Measurements from ENCODE around the gene RPS6KA1. TPM values are rescaled to one million over a fixed set of nuclear protein-coding genes. Genes with fewer than 3 reads are reported as not detected.
"Not testable (repeated sequence)": the region's sequence is repeated elsewhere in the genome, so short reads cannot be mapped to it uniquely, and the experiment has no call there.

The RPS6KA1 gene
- total RNA-seq, 4 donors from 2014 or later, result 3.5 to 8.5 (median 6.2) TPM

DNA sequence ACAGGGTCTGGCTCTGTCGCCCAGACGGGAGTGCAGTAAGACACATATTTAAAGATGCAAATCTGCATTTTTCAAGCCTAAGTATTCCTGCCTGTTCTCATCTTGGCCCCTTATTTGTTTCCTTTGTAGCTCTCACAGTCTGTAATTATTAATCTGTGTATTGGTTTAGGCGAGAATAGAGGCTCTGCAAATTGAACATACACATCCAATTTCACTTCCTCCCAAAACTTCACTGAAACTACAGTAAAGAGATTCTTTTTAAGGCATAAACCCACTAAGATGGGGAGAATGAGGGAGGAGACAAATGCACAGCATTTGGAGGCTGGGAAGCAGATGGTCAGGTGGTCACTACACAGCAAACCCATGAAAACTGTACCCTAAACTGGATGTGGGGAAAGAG is 36.3 kb upstream of the RPS6KA1 start:
- TF ChIP-seq POLR2AphosphoS5 (IDR thresholded peaks at IDR 0.05) (no peak), EP300 (IDR thresholded peaks at IDR 0.05) (no peak), POLR2A (IDR thresholded peaks at IDR 0.05) (no peak)
- TF ChIP-seq, protein P1, sequence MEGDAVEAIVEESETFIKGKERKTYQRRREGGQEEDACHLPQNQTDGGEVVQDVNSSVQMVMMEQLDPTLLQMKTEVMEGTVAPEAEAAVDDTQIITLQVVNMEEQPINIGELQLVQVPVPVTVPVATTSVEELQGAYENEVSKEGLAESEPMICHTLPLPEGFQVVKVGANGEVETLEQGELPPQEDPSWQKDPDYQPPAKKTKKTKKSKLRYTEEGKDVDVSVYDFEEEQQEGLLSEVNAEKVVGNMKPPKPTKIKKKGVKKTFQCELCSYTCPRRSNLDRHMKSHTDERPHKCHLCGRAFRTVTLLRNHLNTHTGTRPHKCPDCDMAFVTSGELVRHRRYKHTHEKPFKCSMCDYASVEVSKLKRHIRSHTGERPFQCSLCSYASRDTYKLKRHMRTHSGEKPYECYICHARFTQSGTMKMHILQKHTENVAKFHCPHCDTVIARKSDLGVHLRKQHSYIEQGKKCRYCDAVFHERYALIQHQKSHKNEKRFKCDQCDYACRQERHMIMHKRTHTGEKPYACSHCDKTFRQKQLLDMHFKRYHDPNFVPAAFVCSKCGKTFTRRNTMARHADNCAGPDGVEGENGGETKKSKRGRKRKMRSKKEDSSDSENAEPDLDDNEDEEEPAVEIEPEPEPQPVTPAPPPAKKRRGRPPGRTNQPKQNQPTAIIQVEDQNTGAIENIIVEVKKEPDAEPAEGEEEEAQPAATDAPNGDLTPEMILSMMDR (IDR thresholded peaks at IDR 0.05), result no peak
- Histone ChIP-seq H3K9me3 (no peaks in the 10 kb centered on the region), H3K4me1 (no peaks in the 10 kb centered on the region), H3K36me3 (no peaks in the 10 kb centered on the region), H3K27me3 (no peaks in the 10 kb centered on the region), H3K27ac (no peak overlapping the region), H3K4me3 (no peak overlapping the region)
- ATAC-seq, result no peak
- 62 to 64% methylated on average over 2 to 3 of the region's 3 CpGs for whole genome bisulfite sequencing, 2 donors (ENCODE audit: low coverage in 1 of 2)

DNA sequence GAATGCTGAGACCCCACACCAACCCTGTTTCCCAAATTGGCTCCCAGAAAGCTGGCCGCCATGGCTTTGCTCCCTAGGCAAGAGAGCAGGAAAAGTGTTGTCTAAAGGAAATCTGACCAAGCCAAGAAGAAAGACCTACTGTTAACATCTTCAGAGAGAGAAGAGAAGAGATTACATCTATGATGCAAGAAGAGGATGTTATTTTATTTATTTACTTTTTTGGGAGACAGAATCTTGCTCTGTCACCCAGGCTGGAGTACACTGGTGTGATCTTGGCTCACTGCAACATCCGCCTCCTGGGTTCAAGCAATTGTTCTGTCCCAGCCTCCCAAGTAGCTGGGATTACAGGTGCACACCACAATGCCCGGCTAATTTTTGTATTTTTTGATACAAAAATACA is 35.6 kb upstream of the RPS6KA1 start:
- Histone ChIP-seq H3K9me3 (no peaks in the 10 kb centered on the region), H3K36me3 (no peaks in the 10 kb centered on the region), H3K4me1 (no peaks in the 10 kb centered on the region), H3K27ac (no peak overlapping the region), H3K27me3 (no peaks in the 10 kb centered on the region), H3K4me3 (no peak overlapping the region)
- ATAC-seq, result no peak
- TF ChIP-seq POLR2AphosphoS5 (IDR thresholded peaks at IDR 0.05) (no peak), EP300 (IDR thresholded peaks at IDR 0.05) (no peak), POLR2A (IDR thresholded peaks at IDR 0.05) (no peak)
- TF ChIP-seq, protein P1 (IDR thresholded peaks at IDR 0.05), result no peak
- 86% methylated on average over 3 of the region's 3 CpGs; no CpG with 5 or more reads in 1 of the 2 donors for WGBS, 2 donors (ENCODE audit: low coverage in 1 of 2)

DNA sequence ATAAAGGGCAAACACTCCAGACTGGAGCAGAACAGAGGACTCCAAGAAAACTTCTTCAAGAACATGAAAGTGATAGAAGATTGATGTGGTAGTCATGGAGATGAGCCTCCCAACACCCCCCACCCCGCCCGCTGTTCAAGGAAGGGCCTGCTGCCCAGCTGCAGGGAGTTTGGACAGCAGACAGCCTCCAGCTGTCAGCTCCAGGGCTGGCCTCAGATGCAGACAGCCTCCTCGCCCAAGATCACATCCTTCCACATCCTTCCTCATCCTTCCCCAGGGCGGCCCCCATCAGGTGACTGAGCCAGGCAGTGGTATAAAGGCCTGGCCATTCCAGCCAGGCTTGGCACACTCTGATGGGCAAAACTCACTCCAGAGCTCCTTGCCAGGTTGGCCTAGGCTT is 32.7 kb upstream of the RPS6KA1 start:
- no peaks in the 10 kb centered on the region for H3K27me3 ChIP-seq
- WGBS, 2 donors (ENCODE audit: low coverage in 1 of 2), result 10 to 28% methylated on average over 2 to 4 of the region's 4 CpGs
- H3K36me3 ChIP-seq, result no peaks in the 10 kb centered on the region
- H3K9me3 ChIP-seq, result no peaks in the 10 kb centered on the region
- H3K27ac ChIP-seq, result no peak overlapping the region
- TF ChIP-seq EP300 (IDR thresholded peaks at IDR 0.05) (no peak), POLR2AphosphoS5 (IDR thresholded peaks at IDR 0.05) (no peak), POLR2A (IDR thresholded peaks at IDR 0.05) (no peak)
- TF ChIP-seq, protein P1 (IDR thresholded peaks at IDR 0.05), result no peak
- no peak for ATAC-seq
- peaks cover 0 to 23% (median 7%) of the 10 kb centered on the region in 3 donors for H3K4me1 ChIP-seq
- H3K4me3 ChIP-seq, result no peak overlapping the region

DNA sequence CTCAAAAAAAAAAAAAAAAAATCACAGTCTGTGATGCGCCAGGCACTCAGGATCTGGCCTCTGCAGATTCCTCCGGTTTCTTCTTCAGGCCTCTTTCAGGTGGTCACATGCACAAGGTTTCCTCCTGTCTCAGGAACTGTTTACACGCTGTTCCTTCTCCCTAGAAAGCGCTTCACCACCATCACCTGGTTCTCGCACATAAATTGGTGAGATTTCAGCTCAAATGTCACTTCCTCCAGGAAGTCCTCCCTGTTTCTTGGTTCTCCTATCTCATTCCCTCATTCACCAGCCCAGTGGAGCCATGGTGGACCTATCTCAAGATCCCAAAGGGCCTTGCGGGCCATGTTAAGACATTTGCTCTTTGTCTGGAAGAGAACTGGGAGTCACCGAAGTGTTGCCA is 30.7 kb upstream of the RPS6KA1 start:
- Histone ChIP-seq H3K9me3 (no peaks in the 10 kb centered on the region), H3K36me3 (no peaks in the 10 kb centered on the region), H3K4me3 (no peak overlapping the region), H3K4me1 (peaks cover 0 to 24% (median 7%) of the 10 kb centered on the region in 3 donors), H3K27ac (no peak overlapping the region), H3K27me3 (no peaks in the 10 kb centered on the region)
- WGBS, 2 donors (ENCODE audit: low coverage in 1 of 2), result 86 to 98% methylated on average over 5 to 6 of the region's 7 CpGs
- ATAC-seq, result no peak
- no peak for TF ChIP-seq POLR2A (IDR thresholded peaks at IDR 0.05)
- TF ChIP-seq, protein P1 (IDR thresholded peaks at IDR 0.05), result no peak
- TF ChIP-seq POLR2AphosphoS5 (IDR thresholded peaks at IDR 0.05), result no peak
- no peak for TF ChIP-seq EP300 (IDR thresholded peaks at IDR 0.05)

DNA sequence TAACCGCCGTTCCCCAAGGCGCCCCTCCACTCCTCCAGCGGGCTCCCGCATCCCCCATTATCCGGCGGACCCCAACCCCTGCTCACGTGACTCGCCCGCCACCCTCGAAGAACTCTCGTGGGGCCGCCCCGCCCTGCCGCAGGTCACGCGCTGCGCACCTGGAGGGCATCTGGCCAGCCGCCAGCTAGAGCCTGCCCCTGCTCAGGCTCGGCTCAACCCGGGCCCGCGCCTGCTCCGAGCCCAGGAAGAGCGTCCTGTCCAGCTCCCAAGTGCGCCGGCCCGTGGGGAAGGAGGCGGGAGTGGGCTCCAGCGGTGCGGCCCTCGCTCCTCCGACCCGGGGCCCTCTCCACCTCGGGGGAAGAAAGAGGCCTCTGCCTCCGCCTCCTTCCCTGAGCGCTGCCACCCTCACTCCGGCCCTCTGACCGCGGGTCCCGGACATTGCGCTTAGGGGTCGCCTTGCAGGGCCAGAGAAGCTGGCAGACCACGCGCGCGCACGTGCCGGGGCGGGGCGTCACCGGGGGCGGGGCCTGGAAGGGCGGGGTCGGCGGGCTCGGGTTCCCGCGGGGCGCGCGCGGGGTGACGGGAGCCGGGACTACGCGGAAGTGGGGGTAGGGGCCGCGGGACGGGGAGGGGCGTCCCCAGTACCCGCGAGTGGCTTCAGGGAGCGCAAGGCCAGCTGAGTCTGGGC is 28.9 kb upstream of the RPS6KA1 start:
- Histone ChIP-seq H3K36me3 (no peaks in the 10 kb centered on the region), H3K4me3 (peak overlapping the region; percentile 54 to 79), H3K27ac (peak overlapping the region; percentile 19 to 92 (median 91)), H3K4me1 (peaks cover 0 to 24% (median 7%) of the 10 kb centered on the region in 3 donors), H3K27me3 (no peaks in the 10 kb centered on the region), H3K9me3 (no peaks in the 10 kb centered on the region)
- no peak for TF ChIP-seq EP300 (IDR thresholded peaks at IDR 0.05)
- peak; percentile 68 for TF ChIP-seq POLR2AphosphoS5 (IDR thresholded peaks at IDR 0.05)
- TF ChIP-seq, protein P1 (IDR thresholded peaks at IDR 0.05), result no peak
- TF ChIP-seq POLR2A (IDR thresholded peaks at IDR 0.05), result peak in 1 of 2 donors; percentile 68
- peak; percentile 88 for ATAC-seq
- WGBS, 2 donors (ENCODE audit: low coverage in 1 of 2), result no CpG with 5 or more reads among the region's 74 CpGs

DNA sequence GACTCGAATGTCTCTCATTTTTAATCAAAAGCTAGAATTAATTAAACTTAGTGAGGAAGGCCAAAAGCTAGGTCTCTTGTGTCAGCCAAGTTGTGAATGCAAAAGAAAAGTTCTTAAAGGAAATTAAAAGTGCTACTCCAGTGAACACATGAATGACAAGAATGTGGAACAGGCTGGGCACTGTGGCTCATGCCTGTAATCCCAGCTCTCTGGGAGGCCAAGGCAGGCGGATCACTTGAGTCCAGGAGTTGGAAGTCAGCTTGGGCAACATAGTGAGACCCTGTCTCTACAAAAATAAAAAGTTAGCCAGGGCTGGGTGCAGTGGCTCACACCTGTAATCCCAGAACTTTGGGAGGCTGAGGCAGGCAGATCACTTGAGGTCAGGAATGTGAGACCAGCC is 18.9 kb upstream of the RPS6KA1 start:
- not testable (repeated sequence) for H3K9me3 ChIP-seq, H3K36me3 ChIP-seq, H3K4me1 ChIP-seq, ATAC-seq, H3K27me3 ChIP-seq, H3K4me3 ChIP-seq, H3K27ac ChIP-seq
- 75 to 85% methylated on average over 1 to 2 of the region's 2 CpGs for WGBS, 2 donors (ENCODE audit: low coverage in 1 of 2)

DNA sequence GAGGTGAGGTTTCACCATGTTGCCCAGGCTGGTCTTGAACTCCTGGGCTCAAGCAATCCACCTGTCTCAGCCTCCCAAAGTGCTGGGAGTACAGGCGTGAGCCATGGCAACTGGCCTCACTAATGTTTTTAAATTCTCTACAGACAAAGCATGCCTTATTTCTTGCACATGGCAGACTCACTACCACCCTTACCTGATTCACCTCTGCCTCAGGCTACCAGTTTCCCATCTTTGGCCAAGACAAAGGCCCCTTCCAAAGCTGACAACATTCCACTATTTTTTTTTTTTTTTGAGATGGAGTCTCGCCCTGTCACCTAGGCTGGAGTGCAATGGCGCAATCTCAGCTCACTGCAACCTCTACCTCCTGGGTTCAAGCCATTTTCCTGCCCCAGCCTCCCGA is 13.7 kb upstream of the RPS6KA1 start:
- 81 to 86% methylated on average over 1 to 4 of the region's 4 CpGs for WGBS, 2 donors (ENCODE audit: low coverage in 1 of 2)
- H3K27ac ChIP-seq, H3K4me1 ChIP-seq, H3K36me3 ChIP-seq, ATAC-seq, H3K9me3 ChIP-seq, H3K27me3 ChIP-seq, H3K4me3 ChIP-seq: not testable (repeated sequence)
